ENCODE data around the gene SLAMF1. TPM values are rescaled to one million over a fixed set of nuclear protein-coding genes. Genes with fewer than 3 reads are reported as not detected.

Gene SLAMF1
- total and polyA plus RNA-seq, 12 donors = 0.07 to 1.6 (median 0.26) TPM; not detected in 2

- TF ChIP-seq CTCF (IDR thresholded peaks at IDR 0.05) = no peak
- TF ChIP-seq POLR2A (IDR thresholded peaks at IDR 0.05) = no peak
- DNase-seq = no peak
- Histone ChIP-seq H3K36me3 (replicated peaks in 1 of 2) (no peaks in the 10 kb centered on the region), H3K27ac (no peak overlapping the region), H3K27me3 (no peaks in the 10 kb centered on the region), H3K4me1 (replicated peaks in 1 of 2) (no peaks in the 10 kb centered on the region), H3K9me3 (replicated peaks in 1 of 3) (no peaks in the 10 kb centered on the region), H3K4me3 (no peak overlapping the region)
- WGBS, 4 donors = 55 to 75% (median 61%) methylated on average over 1 of the region's 1 CpG
- intact Hi-C loops (cut with DNase I) = no loop called here
Observed at GRCh38 chr1:160623862-160624261, 23.0 kb downstream of the SLAMF1 start.

DNA sequence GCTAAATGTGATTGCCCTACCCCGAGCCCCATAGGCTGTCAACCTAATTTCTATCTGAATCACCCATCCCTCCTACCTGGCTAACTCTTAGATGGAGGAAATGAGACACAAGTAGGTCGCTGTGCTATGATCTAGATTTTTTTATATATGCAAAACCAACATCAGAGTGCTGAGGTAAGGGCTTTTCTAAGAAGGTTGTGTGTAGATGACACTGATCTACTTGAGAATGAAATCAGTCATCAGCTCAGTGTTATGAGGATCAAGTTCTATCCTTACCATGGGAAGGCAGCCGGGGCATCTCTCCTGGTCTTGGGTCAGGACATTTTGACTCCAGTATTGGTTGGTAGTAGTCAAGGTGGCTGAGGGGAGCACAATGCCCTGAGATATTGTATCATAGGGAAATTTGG lies 23.6 kb downstream of the SLAMF1 start:
- no peak for DNase-seq
- TF ChIP-seq POLR2A (IDR thresholded peaks at IDR 0.05) = no peak
- WGBS, 4 donors = 77 to 89% (median 83%) methylated on average over 3 of the region's 3 CpGs
- no peaks in the 10 kb centered on the region for H3K27me3 ChIP-seq
- H3K4me3 ChIP-seq = no peak overlapping the region
- H3K36me3 ChIP-seq (replicated peaks in 1 of 2) = no peaks in the 10 kb centered on the region
- H3K4me1 ChIP-seq (replicated peaks in 1 of 2) = no peaks in the 10 kb centered on the region
- no peaks in the 10 kb centered on the region for H3K9me3 ChIP-seq (replicated peaks in 1 of 3)
- no peak overlapping the region for H3K27ac ChIP-seq
- intact Hi-C loops (cut with DNase I) = no loop called here

GRCh38 chr1:160622501-160623226 lies 24.2 kb downstream of the SLAMF1 start:
- Histone ChIP-seq H3K27ac (no peak overlapping the region), H3K4me3 (no peak overlapping the region), H3K36me3 (replicated peaks in 1 of 2) (no peaks in the 10 kb centered on the region), H3K9me3 (replicated peaks in 1 of 3) (no peaks in the 10 kb centered on the region), H3K4me1 (replicated peaks in 1 of 2) (no peaks in the 10 kb centered on the region), H3K27me3 (no peaks in the 10 kb centered on the region)
- no peak for TF ChIP-seq POLR2A (IDR thresholded peaks at IDR 0.05)
- no peak for TF ChIP-seq CTCF (IDR thresholded peaks at IDR 0.05)
- DNase-seq = no peak
- intact Hi-C loops (cut with DNase I) = no loop called here
- WGBS, 4 donors = 72 to 79% (median 76%) methylated on average over 5 of the region's 5 CpGs

GRCh38 chr1:160621633-160622413 lies 25.0 kb downstream of the SLAMF1 start:
- intact Hi-C loops (cut with DNase I) = no loop called here
- no peak overlapping the region for H3K4me3 ChIP-seq
- no peak for DNase-seq
- no peaks in the 10 kb centered on the region for H3K27me3 ChIP-seq
- H3K36me3 ChIP-seq (replicated peaks in 1 of 2) = no peaks in the 10 kb centered on the region
- H3K27ac ChIP-seq = no peak overlapping the region
- TF ChIP-seq CTCF (IDR thresholded peaks at IDR 0.05) (no peak), POLR2A (IDR thresholded peaks at IDR 0.05) (no peak)
- H3K9me3 ChIP-seq (replicated peaks in 1 of 3) = no peaks in the 10 kb centered on the region
- 67 to 78% (median 71%) methylated on average over 8 of the region's 8 CpGs for WGBS, 4 donors
- no peaks in the 10 kb centered on the region for H3K4me1 ChIP-seq (replicated peaks in 1 of 2)

All from adrenal gland (tissue), 12 donors.